Neural cell (in vitro differentiated cells): ENCODE data around the gene JAZF1.

Experiments
- CTCF ChIP-seq: fragments of 450-650 bp; IDR thresholded peaks from 2 replicates; pipeline ENCODE4 v1.5.1; 2014; ENCODE audit warnings: antibody characterized with exemption, mild to moderate bottlenecking, moderate library complexity; ENCODE audit not compliant: poor library complexity, severe bottlenecking
- EP300 ChIP-seq: fragments of 450-650 bp; conservative IDR thresholded peaks from 2 replicates; pipeline ENCODE4 v1.6.1; 2014; ENCODE audit warnings: antibody characterized with exemption, mild to moderate bottlenecking, moderate library complexity; ENCODE audit not compliant: poor library complexity, severe bottlenecking
- EZH2 ChIP-seq: fragments of 200-600, 300-800 bp; shearing (Covaris generic), sonication (generic); IDR thresholded peaks from 2 replicates; pipeline ENCODE4 v1.6.1; 2014; ENCODE audit warnings: antibody characterized with exemption, low read length, borderline replicate concordance, mild to moderate bottlenecking; ENCODE audit not compliant: insufficient read depth, poor library complexity, severe bottlenecking
- MXI1 ChIP-seq: fragments of 450-650 bp; conservative IDR thresholded peaks from 2 replicates; pipeline ENCODE4 v1.6.1; 2014; ENCODE audit warnings: antibody characterized with exemption, mild to moderate bottlenecking; ENCODE audit not compliant: poor library complexity, severe bottlenecking
- POLR2AphosphoS5 ChIP-seq: IDR thresholded peaks from 2 replicates; pipeline ENCODE4 v1.6.1; 2012
- RAD21 ChIP-seq: fragments of 450-650 bp; conservative IDR thresholded peaks from 2 replicates; pipeline ENCODE4 v1.6.1; 2014; ENCODE audit warnings: antibody characterized with exemption, mild to moderate bottlenecking, moderate library complexity
- SMC3 ChIP-seq: fragments of 450-650 bp; conservative IDR thresholded peaks from 2 replicates; pipeline ENCODE4 v1.6.1; 2014; ENCODE audit warnings: antibody characterized with exemption, mild to moderate bottlenecking, moderate library complexity; ENCODE audit not compliant: poor library complexity
- TAF1 ChIP-seq: IDR thresholded peaks from 2 replicates; pipeline ENCODE4 v1.6.1; 2012; ENCODE audit warnings: low read depth
- TF ChIP-seq, protein P1 (sequence below): IDR thresholded peaks from 2 replicates; pipeline ENCODE4 v1.6.1; 2012; ENCODE audit warnings: borderline replicate concordance

GRCh38 chr7:28067171-28067570, 113.4 kb downstream of the JAZF1 start:
- TF ChIP-seq CTCF = no peak
- TF ChIP-seq POLR2AphosphoS5 = no peak
- no peak for TF ChIP-seq RAD21
- TF ChIP-seq TAF1 = no peak
- no peak for TF ChIP-seq EZH2
- TF ChIP-seq EP300 = no peak
- TF ChIP-seq SMC3 = no peak
- TF ChIP-seq, protein P1, sequence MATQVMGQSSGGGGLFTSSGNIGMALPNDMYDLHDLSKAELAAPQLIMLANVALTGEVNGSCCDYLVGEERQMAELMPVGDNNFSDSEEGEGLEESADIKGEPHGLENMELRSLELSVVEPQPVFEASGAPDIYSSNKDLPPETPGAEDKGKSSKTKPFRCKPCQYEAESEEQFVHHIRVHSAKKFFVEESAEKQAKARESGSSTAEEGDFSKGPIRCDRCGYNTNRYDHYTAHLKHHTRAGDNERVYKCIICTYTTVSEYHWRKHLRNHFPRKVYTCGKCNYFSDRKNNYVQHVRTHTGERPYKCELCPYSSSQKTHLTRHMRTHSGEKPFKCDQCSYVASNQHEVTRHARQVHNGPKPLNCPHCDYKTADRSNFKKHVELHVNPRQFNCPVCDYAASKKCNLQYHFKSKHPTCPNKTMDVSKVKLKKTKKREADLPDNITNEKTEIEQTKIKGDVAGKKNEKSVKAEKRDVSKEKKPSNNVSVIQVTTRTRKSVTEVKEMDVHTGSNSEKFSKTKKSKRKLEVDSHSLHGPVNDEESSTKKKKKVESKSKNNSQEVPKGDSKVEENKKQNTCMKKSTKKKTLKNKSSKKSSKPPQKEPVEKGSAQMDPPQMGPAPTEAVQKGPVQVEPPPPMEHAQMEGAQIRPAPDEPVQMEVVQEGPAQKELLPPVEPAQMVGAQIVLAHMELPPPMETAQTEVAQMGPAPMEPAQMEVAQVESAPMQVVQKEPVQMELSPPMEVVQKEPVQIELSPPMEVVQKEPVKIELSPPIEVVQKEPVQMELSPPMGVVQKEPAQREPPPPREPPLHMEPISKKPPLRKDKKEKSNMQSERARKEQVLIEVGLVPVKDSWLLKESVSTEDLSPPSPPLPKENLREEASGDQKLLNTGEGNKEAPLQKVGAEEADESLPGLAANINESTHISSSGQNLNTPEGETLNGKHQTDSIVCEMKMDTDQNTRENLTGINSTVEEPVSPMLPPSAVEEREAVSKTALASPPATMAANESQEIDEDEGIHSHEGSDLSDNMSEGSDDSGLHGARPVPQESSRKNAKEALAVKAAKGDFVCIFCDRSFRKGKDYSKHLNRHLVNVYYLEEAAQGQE = no peak
- TF ChIP-seq MXI1 = no peak
